Renal cortex interstitium (tissue), 11 donors: Measurements from ENCODE around the gene ZBTB39. TPM values are rescaled to one million over a fixed set of nuclear protein-coding genes. Genes with fewer than 3 reads are reported as not detected.
"Not testable (repeated sequence)": the region's sequence is repeated elsewhere in the genome, so short reads cannot be mapped to it uniquely, and the experiment has no call there.

ENCODE experiments used
- DNase-seq, 11 donors: peaks; one replicate each; pipeline ENCODE4 v3.0.0-alpha.2; 2013; ENCODE audit warnings: low read depth in 9 of 11, low spot score in 4 of 11; ENCODE audit errors: extremely low read depth in 1 of 11
- polyA plus RNA-seq, 3 donors: library from polyadenylated mRNA; unstranded; fragments of 120-200 nt; gene quantifications; one replicate each; pipeline ENCODE4 v1.2.1, GENCODE V29; 2013; ENCODE audit not compliant: insufficient read length in 3 of 3

ZBTB39 gene
- polyA plus RNA-seq, 3 donors = 10.3 to 13.2 (median 12.9) TPM

- no peak for DNase-seq
Measured at GRCh38 chr12:56990648-56991318, 15.6 kb downstream of the ZBTB39 start.

GRCh38 chr12:56989861-56990610, 16.3 kb downstream of the ZBTB39 start:
- DNase-seq = no peak

GRCh38 chr12:56988207-56988739, 18.1 kb downstream of the ZBTB39 start:
- no peak for DNase-seq

GRCh38 chr12:56987551-56988053, 18.7 kb downstream of the ZBTB39 start:
- peak in 7 of 11 donors; percentile 47 to 75 (median 65) for DNase-seq

DNA sequence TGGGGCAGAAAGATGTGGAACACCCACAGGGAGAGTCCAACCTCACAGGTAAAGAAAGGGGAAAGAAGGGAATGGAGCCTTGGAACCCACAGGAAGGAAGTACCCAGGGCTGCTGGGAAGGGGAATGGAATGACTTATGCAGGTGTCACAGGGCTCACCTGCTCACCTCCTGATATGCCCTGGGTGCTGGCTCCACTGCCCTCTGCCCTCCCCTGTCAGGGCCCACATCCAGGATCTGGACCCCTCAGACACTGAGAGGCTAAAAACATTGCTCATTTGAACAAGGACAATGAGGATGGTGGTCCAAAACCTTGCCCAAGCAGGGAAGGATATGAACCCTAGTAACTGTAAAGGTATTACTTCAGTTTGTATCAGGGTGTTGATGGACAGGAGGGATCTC, 19.3 kb downstream of the ZBTB39 start:
- DNase-seq = no peak

DNA sequence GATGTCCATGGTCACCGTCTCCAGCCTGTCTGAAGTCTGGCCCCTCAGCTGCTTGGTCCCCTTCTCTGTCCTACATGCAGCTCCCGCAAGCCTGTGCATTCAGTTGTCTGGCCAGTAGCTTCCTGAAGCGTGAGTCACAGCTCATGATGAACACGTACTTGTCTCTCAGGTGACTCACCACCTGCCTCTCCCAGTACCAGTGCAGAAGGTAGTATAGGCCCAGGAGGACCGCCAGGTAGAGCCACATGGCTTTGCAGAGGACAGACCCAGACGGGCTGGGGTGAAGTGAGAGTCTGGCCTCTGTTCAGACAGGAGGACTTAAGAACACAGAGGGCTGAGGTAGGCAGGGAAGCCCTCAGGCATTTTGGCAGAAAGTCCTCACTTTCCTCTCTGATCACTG, 20.6 kb downstream of the ZBTB39 start:
- not testable (repeated sequence) for DNase-seq

DNA sequence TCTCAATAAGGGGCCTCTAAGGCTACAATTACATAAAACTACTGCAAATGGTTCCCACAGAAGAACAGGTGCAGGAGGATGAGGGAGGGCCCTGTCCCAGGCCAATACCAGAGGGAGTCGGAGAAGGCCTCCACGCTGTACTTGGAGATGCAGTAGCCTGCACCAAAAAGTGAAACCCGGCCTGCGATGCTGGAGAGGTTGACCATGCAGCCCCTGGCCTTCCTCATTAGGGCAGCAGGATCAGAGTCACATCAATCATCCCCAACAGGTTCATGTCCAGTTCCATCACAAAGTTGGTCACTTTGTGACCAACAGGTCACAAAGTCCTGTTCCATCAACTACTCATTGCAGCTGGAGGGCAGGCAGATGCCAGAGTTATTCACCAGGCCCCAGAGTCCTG, 23.0 kb downstream of the ZBTB39 start:
- no peak for DNase-seq

GRCh38 chr12:56982578-56983236, 23.6 kb downstream of the ZBTB39 start:
- not testable (repeated sequence) for DNase-seq

DNA sequence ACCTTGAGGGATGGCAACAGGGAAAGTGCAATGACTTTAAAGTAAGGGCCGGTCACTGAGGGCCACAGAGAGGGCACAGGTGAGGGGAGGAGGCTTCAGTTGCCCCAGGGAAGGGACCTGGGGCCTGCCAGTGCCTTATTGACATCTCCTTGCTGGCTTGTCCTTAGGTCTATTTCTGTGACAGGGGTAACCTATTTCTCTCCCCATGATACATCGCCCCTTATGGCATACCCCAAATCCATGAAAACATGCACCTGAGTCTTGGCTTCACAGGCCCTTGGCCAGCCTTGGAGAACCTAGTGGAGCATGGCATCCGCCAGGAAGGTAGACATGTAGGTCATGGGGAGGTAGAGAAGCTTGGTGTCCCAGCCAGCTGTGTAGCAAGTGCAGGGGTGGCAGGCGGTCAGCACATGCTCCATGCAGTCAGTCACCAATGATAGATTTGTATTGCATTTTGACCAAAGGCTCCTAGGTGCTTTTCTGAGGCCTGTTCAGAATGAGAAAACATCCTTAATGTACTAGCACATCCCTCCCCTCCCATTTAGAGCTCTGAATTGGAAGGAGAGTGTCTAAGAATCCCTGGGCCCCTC, 25.3 kb downstream of the ZBTB39 start:
- DNase-seq = no peak

GRCh38 chr12:56980268-56980667, 26.1 kb downstream of the ZBTB39 start:
- no peak for DNase-seq

DNA sequence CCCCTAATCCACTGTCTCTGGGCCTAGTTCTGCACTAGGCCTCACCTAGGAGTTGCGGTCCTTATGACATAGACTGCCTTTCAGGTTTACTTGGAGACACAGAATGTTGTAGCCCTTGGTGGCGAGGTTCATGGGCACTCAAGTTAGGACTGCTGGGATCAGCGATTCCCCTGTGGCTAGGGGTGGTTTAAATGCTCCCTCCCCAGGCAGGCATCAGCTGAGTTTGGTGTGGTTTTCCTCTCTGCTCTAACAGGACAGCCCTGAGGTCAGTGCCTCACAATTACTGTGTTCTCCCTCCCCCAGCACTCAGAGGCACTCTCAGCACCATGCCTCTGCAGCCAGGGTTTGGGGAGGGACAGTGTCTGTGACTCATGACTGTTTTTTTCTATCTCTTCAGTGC, 26.7 kb downstream of the ZBTB39 start:
- DNase-seq = no peak

DNA sequence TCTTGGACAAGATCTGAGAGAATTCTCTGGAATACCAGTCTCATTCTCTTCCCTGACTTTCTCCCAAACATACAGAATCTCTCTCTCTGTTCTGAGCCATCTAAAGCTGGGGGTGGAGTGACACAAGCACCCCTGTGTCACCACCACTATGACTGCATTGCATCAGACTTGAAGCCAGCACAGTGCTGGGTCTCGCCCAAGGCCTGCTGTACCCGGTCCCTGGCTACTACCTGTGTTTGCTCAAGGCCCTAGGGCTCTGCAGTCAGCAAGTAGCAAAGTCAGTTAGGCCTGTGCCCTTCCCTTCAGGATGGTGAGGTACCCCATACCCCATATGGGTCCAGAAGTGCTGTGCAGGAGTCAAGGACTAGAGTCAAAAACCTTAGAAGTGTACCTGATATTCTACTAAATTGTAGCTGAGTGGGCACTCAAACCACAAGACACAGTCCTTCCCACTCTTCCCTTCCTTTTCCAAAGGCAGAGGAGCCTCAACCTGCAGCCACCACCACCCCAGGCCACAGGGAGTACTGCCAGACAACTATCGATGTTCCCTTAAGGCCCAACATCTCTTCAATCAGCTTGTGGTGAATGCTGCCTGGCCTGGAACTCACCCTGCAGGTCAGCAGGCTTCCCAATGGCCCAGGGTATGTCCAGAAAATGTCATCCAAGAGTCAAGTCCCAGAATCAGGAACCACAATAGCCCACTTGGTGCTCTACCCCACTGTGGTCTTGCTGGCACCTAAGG, 27.8 kb downstream of the ZBTB39 start:
- no peak for DNase-seq

- DNase-seq = not testable (repeated sequence)
Measured at GRCh38 chr12:56977361-56977760, 29.0 kb downstream of the ZBTB39 start.

- not testable (repeated sequence) for DNase-seq
Measured at GRCh38 chr12:56974224-56974623, 32.1 kb downstream of the ZBTB39 start.

DNA sequence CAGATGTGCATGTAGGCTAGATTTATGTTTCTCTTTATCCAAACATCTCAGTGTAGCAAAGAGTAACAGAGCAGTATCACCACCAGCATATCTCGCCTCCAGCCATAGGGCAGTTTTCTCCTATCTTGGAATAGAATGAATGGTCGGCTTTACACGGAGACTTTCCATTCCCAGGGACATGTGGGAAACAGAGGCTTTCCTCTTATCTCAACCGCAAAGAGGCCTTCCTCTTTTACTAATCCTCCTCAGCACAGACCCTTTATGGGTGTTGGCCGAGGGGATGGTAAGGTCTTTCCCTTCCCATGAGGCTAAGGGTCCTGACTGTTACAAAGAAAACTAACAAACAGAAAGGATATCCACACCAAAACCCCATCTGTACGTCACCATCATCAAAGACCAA, 37.4 kb downstream of the ZBTB39 start:
- not testable (repeated sequence) for DNase-seq

DNA sequence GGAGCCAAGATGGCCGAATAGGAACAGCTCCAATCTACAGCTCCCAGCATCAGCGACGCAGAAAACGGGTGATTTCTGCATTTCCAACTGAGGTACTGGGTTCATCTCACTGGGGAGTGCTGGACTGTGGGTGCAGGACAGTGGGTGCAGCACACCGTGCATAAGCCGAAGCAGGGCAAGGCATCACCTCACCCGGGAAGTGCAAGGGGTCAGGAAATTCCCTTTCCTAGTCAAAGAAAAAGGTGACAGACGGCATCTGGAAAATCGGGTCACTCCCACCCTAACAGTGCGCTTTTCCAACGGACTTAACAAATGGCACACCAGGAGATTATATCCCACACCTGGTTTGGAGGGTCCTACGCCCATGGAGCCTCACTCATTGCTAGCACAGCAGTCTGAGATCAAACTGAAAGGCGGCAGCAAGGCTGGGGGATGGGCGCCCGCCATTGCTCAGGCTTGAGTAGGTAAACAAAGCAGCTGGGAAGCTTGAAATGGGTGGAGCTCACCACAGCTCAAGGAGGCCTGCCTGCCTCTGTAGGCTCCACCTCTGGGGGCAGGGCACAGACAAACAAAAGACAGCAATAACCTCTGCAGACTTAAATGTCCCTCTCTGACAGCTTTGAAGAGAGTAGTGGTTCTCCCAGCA, 40.2 kb downstream of the ZBTB39 start:
- not testable (repeated sequence) for DNase-seq

DNA sequence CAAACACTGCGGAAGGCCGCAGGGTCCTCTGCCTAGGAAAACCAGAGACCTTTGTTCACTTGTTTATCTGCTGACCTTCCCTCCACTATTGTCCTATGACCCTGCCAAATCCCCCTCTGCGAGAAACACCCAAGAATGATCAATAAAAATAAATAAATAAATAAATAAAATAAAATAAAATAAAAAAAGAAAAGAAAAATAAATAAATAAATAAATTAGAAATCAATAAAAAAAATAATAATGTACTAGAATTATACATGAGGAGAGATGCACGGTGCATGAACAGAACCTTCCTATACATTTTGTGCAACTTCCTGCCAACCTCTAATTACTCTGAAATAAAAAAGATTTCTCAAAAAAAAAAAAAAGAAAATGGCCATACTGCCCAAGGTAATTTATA, 41.2 kb downstream of the ZBTB39 start:
- not testable (repeated sequence) for DNase-seq

DNA sequence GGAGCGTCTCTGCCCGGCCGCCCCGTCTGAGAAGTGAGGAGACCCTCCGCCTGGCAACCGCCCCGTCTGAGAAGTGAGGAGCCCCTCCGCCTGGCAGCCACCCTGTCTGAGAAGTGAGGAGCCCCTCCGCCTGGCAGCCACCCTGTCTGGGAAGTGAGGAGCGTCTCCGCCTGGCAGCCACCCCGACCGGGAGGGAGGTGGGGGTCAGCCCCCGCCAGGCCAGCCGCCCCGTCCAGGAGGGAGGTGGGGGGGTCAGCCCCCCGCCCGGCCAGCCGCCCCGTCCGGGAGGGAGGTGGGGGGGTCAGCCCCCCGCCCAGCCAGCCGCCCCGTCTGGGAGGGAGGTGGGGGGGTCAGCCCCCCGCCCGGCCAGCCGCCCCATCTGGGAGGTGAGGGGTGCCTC, 42.8 kb downstream of the ZBTB39 start:
- DNase-seq = not testable (repeated sequence)
